Measurements from ENCODE around the gene CCDC170.

CCDC170 gene

DNA sequence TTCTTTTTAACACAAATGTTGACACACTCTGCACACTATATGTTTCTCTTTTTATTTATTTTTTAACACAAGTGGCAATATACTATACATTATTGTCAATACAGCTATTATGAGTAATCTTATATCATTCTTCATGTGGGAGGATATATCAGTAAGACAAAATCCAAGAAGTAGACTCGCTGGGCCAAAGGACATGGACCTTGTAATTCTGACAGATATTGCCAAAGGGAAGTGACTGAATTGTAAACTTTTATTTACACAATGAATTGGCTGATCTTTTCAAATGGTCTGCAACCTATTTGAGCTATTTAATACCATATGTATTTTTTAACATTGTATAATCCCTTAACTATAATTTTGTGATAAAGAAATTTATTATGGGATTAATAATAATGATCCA is 56.0 kb downstream of the CCDC170 start:
- Histone ChIP-seq H3K4me3 (ENCODE audit: low read length, poor library complexity, severe bottlenecking) (no peak overlapping the region), H3K9me2 (replicated peaks; ENCODE audit: low read depth, low read length) (no peaks in the 10 kb centered on the region), H3F3A (ENCODE audit: low read depth) (peaks cover 18% of the 10 kb centered on the region), H3K79me2 (ENCODE audit: insufficient read depth, low read length) (no peaks in the 10 kb centered on the region), H3K9me3 (ENCODE audit: insufficient read depth, low read depth, low read length) (peaks cover 30% of the 10 kb centered on the region), H3K4me2 (ENCODE audit: low read depth, low read length, poor library complexity, severe bottlenecking) (no peak overlapping the region), H4K20me1 (ENCODE audit: insufficient read depth, low read length, poor library complexity, severe bottlenecking) (no peaks in the 10 kb centered on the region), H3K36me3 (ENCODE audit: insufficient read depth, low read length) (no peaks in the 10 kb centered on the region), H3K4me1 (ENCODE audit: insufficient read depth, low read length, poor library complexity, severe bottlenecking) (peaks cover 15% of the 10 kb centered on the region), H3K27me3 (ENCODE audit: insufficient read depth, low read length, poor library complexity, severe bottlenecking) (no peaks in the 10 kb centered on the region), H2AFZ (ENCODE audit: low read length) (no peak overlapping the region), H3K9ac (ENCODE audit: low read depth, low read length, poor library complexity, severe bottlenecking) (no peak overlapping the region)
- TF ChIP-seq EZH2phosphoT487 (IDR thresholded peaks at IDR 0.05; ENCODE audit: borderline replicate concordance), result no peak
- TF ChIP-seq, protein P1, sequence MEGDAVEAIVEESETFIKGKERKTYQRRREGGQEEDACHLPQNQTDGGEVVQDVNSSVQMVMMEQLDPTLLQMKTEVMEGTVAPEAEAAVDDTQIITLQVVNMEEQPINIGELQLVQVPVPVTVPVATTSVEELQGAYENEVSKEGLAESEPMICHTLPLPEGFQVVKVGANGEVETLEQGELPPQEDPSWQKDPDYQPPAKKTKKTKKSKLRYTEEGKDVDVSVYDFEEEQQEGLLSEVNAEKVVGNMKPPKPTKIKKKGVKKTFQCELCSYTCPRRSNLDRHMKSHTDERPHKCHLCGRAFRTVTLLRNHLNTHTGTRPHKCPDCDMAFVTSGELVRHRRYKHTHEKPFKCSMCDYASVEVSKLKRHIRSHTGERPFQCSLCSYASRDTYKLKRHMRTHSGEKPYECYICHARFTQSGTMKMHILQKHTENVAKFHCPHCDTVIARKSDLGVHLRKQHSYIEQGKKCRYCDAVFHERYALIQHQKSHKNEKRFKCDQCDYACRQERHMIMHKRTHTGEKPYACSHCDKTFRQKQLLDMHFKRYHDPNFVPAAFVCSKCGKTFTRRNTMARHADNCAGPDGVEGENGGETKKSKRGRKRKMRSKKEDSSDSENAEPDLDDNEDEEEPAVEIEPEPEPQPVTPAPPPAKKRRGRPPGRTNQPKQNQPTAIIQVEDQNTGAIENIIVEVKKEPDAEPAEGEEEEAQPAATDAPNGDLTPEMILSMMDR (conservative IDR thresholded peaks at IDR 0.05; ENCODE audit: low read length), result no peak

DNA sequence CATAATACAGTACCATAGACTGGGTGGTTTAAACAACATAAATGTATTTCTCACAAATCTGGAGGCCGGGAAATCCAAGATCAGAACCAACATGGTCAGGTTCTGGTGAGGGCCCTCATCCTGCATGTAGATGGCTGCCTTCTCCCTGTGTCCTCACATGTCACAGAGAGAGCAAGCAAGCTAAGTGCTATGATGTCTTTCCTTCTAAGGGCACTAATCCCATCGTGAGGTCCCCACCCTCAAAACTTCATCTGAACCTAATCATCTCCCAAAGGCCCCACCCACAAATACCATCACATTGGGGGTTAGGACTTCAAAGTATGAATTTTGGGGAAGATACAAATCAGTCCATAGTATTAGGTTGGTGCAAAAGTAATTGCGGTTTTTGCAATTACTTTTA is 56.8 kb downstream of the CCDC170 start:
- no peak for TF ChIP-seq EZH2phosphoT487 (IDR thresholded peaks at IDR 0.05; ENCODE audit: borderline replicate concordance)
- TF ChIP-seq, protein P1 (conservative IDR thresholded peaks at IDR 0.05; ENCODE audit: low read length), result no peak
- no peak overlapping the region for H2AFZ ChIP-seq (ENCODE audit: low read length)
- H3K4me2 ChIP-seq (ENCODE audit: low read depth, low read length, poor library complexity, severe bottlenecking), result no peak overlapping the region
- H4K20me1 ChIP-seq (ENCODE audit: insufficient read depth, low read length, poor library complexity, severe bottlenecking), result no peaks in the 10 kb centered on the region
- no peaks in the 10 kb centered on the region for H3K27me3 ChIP-seq (ENCODE audit: insufficient read depth, low read length, poor library complexity, severe bottlenecking)
- no peaks in the 10 kb centered on the region for H3K36me3 ChIP-seq (ENCODE audit: insufficient read depth, low read length)
- no peaks in the 10 kb centered on the region for H3K79me2 ChIP-seq (ENCODE audit: insufficient read depth, low read length)
- H3K9me3 ChIP-seq (ENCODE audit: insufficient read depth, low read depth, low read length), result peaks cover 30% of the 10 kb centered on the region
- no peak overlapping the region for H3K4me3 ChIP-seq (ENCODE audit: low read length, poor library complexity, severe bottlenecking)
- peaks cover 8% of the 10 kb centered on the region for H3K4me1 ChIP-seq (ENCODE audit: insufficient read depth, low read length, poor library complexity, severe bottlenecking)
- peaks cover 18% of the 10 kb centered on the region for H3F3A ChIP-seq (ENCODE audit: low read depth)
- no peaks in the 10 kb centered on the region for H3K9me2 ChIP-seq (replicated peaks; ENCODE audit: low read depth, low read length)
- H3K9ac ChIP-seq (ENCODE audit: low read depth, low read length, poor library complexity, severe bottlenecking), result no peak overlapping the region

DNA sequence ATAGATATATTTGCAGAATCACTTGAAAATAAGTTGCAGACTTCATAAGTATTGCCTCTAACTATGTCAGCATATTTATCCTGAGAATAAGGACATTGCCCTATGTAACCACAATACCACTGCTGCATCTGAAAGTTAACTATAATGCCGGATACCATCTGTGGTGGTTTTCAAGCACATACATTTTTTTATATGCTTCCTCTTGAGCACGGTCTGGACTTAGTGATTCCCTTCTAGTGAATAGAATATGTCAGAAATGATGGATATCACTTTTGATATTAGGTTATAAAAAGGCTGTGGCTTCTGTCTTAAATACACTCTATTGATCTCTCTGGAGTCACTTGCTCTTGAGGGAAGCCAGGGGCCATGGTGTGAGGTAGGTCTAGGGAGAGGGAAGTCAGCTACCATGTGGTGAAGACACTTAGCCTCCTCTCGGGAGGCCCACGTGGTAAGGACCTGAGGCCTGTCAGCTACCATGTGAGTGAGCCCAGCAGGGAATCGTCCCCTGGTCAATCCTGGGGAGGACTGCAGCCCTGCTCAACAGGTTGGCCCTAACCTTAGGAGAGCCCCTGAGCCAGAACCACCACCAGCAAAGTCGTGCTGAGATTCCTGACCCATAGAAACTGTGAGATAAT is 57.5 kb downstream of the CCDC170 start:
- TF ChIP-seq, protein P1 (conservative IDR thresholded peaks at IDR 0.05; ENCODE audit: low read length), result no peak
- TF ChIP-seq EZH2phosphoT487 (IDR thresholded peaks at IDR 0.05; ENCODE audit: borderline replicate concordance), result peak; percentile 21; the same call in 1 of the 2 replicates
- H3K79me2 ChIP-seq (ENCODE audit: insufficient read depth, low read length), result no peaks in the 10 kb centered on the region
- H3K36me3 ChIP-seq (ENCODE audit: insufficient read depth, low read length), result no peaks in the 10 kb centered on the region
- peaks cover 32% of the 10 kb centered on the region for H3K9me3 ChIP-seq (ENCODE audit: insufficient read depth, low read depth, low read length)
- peaks cover 8% of the 10 kb centered on the region for H3K4me1 ChIP-seq (ENCODE audit: insufficient read depth, low read length, poor library complexity, severe bottlenecking)
- no peaks in the 10 kb centered on the region for H3K27me3 ChIP-seq (ENCODE audit: insufficient read depth, low read length, poor library complexity, severe bottlenecking)
- no peak overlapping the region for H2AFZ ChIP-seq (ENCODE audit: low read length)
- H4K20me1 ChIP-seq (ENCODE audit: insufficient read depth, low read length, poor library complexity, severe bottlenecking), result no peaks in the 10 kb centered on the region
- peaks cover 18% of the 10 kb centered on the region for H3F3A ChIP-seq (ENCODE audit: low read depth)
- no peaks in the 10 kb centered on the region for H3K9me2 ChIP-seq (replicated peaks; ENCODE audit: low read depth, low read length)
- H3K9ac ChIP-seq (ENCODE audit: low read depth, low read length, poor library complexity, severe bottlenecking), result no peak overlapping the region
- no peak overlapping the region for H3K4me2 ChIP-seq (ENCODE audit: low read depth, low read length, poor library complexity, severe bottlenecking)
- H3K4me3 ChIP-seq (ENCODE audit: low read length, poor library complexity, severe bottlenecking), result no peak overlapping the region

All from Loucy (cell line).